ENCODE results near the gene SLC39A13.
"Not testable (repeated sequence)": the region's sequence is repeated elsewhere in the genome, so short reads cannot be mapped to it uniquely, and the experiment has no call there.

The SLC39A13 gene

DNA sequence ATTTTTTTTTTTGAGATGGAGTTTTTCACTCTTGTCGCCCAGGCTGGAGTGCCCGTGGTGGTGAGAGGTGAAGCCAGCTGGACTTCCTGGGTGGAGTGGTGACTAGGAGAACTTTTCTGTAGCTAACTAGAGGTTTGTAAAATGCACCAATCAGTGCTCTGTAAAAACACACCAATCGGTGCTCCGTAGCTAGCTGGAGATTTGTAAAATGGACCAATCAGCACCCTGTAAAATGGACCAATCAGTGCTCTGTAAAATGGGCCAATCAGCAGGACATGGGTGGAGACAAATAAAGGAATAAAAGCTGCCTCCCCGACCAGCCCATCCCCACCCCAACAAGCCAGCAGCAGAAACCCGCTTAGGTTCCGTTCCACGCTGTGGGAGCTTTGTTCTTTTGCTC, 45.0 kb downstream of the SLC39A13 start:
- Mint-ChIP-seq H3K27ac (no peak overlapping the region), H3K4me1 (peaks cover 2% of the 10 kb centered on the region), H3K9me3 (no peaks in the 10 kb centered on the region), H3K27me3 (no peaks in the 10 kb centered on the region), H3K36me3 (no peaks in the 10 kb centered on the region), H3K4me3 (no peak overlapping the region)
- ATAC-seq (ENCODE audit: low read depth) (no peak), DNase-seq (ENCODE audit: low spot score in 2 of 2) (no peak)

DNA sequence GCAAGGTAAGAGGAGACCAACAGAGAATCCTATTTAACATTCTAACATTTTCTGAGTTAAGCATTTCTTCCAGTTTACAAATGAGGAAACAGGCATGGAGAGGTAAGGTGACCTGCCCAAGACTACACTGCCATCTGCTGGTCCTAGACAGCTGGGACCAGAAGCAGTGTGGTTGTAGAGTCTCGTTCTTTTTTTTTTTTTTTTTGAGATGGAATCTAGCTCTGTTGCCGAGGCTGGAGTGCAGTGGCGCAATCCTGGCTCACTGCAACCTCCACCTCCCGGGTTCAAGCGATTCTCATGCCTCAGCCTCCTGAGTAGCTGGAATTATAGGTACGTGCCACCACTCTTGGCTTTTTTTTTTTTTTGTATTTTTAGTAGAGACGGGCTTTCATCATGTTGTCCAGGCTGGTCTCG, 45.9 kb downstream of the SLC39A13 start:
- ATAC-seq (ENCODE audit: low read depth), result peak; percentile 100
- not testable (repeated sequence) for H3K9me3 Mint-ChIP-seq, H3K27me3 Mint-ChIP-seq, H3K4me1 Mint-ChIP-seq, H3K36me3 Mint-ChIP-seq, H3K4me3 Mint-ChIP-seq, H3K27ac Mint-ChIP-seq
- DNase-seq (ENCODE audit: low spot score in 2 of 2), result peak; percentile 54 to 73

DNA sequence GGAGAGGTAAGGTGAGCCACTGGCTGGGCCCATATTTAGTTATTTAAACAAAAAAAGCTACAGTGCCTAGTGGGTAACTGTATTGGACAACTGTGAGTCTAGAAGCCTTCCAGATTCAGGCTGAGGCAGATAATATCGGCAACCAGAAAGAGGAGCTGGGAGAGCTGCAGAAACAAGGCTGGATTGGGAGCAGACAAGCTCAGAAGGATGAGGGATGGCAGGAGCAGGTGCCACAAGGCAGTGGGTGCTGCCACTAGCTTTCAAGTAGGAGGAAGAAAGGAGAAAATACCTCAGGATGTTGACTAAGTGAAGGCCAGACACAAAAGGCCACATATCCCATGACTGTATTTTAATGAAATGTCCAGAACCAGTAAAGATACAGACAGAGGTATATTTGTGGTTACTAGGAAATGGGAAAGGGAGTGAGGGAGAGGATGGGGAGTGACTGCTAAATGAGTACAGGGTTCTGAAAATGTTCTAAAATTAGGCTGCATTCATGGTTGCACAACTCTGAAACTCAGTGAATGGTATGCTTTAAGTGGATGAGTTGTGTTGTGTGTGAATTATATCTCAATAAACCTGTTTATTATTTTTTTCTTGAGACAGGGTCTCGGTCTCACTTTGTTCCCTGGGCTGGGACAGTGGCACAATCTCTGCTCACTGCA, 52.3 kb downstream of the SLC39A13 start:
- H3K27ac Mint-ChIP-seq, result peak overlapping the region; percentile 56

GRCh38 chr11:47461876-47462275, 53.5 kb downstream of the SLC39A13 start:
- ATAC-seq (ENCODE audit: low read depth) (no peak), DNase-seq (ENCODE audit: low spot score in 2 of 2) (no peak)
- Mint-ChIP-seq H3K4me3 (no peak overlapping the region), H3K27ac (peak overlapping the region; percentile 29), H3K36me3 (peaks cover 3% of the 10 kb centered on the region), H3K27me3 (no peaks in the 10 kb centered on the region), H3K4me1 (peaks cover 4% of the 10 kb centered on the region), H3K9me3 (no peaks in the 10 kb centered on the region)

More for the DNA sequence above, 52.3 kb downstream of the SLC39A13 start:
- no peaks in the 10 kb centered on the region for H3K9me3 Mint-ChIP-seq
- no peak for DNase-seq (ENCODE audit: low spot score in 2 of 2)
- peaks cover 3% of the 10 kb centered on the region for H3K36me3 Mint-ChIP-seq
- H3K27me3 Mint-ChIP-seq, result no peaks in the 10 kb centered on the region
- no peak for ATAC-seq (ENCODE audit: low read depth)
- peaks cover 4% of the 10 kb centered on the region for H3K4me1 Mint-ChIP-seq
- H3K4me3 Mint-ChIP-seq, result no peak overlapping the region

GRCh38 chr11:47464483-47464882, 56.1 kb downstream of the SLC39A13 start:
- H3K36me3 Mint-ChIP-seq, result peaks cover 18% of the 10 kb centered on the region
- no peaks in the 10 kb centered on the region for H3K27me3 Mint-ChIP-seq
- H3K4me1 Mint-ChIP-seq, result peaks cover 8% of the 10 kb centered on the region
- no peak overlapping the region for H3K4me3 Mint-ChIP-seq
- no peak overlapping the region for H3K27ac Mint-ChIP-seq
- DNase-seq (ENCODE audit: low spot score in 2 of 2) (no peak), ATAC-seq (ENCODE audit: low read depth) (no peak)
- no peaks in the 10 kb centered on the region for H3K9me3 Mint-ChIP-seq
